Measurements from ENCODE around the gene CHCHD10. TPM values are rescaled to one million over a fixed set of nuclear protein-coding genes. Genes with fewer than 3 reads are reported as not detected.

The CHCHD10 gene
- total and polyA plus RNA-seq, 2 of the 8 experiments (the other 6 are each of a cell fraction or from before 2014, with no cell fraction given) = 58.3 to 94.5 TPM

DNA sequence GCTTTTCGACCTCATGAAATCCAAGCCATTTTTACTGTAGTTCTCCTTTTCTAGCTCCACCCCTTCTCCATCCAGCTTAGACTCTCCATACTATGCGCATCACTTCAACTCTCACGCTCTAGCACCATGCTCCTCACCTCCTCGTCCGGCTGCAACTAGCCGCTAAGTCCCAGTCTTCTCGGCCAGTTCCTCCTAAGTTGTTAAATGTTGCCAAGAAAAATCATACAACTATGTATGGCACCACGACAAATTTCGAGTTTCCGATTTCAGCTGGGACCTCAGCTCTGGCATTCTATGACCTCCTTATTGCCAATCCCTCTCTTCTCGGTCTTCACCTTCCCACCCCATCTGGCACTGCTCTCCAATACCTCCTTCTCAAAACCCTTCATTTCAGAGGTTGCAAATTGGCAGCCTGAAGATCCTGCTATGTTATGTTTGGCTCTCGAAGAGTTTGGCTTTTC lies 17.9 kb downstream of the CHCHD10 start (continued):
- TF ChIP-seq, protein P1, sequence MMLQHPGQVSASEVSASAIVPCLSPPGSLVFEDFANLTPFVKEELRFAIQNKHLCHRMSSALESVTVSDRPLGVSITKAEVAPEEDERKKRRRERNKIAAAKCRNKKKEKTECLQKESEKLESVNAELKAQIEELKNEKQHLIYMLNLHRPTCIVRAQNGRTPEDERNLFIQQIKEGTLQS (IDR thresholded peaks at IDR 0.05; ENCODE audit: insufficient read depth, low read depth, low read length) = no peak
- TF ChIP-seq CEBPB (IDR thresholded peaks at IDR 0.05; ENCODE audit: low read depth, low read length) (no peak), TAF1 (IDR thresholded peaks at IDR 0.05; ENCODE audit: low read depth, low read length) (no peak), GTF2F1 (IDR thresholded peaks at IDR 0.05; ENCODE audit: borderline replicate concordance, low read depth, low read length) (no peak)
- TF ChIP-seq, protein P2, sequence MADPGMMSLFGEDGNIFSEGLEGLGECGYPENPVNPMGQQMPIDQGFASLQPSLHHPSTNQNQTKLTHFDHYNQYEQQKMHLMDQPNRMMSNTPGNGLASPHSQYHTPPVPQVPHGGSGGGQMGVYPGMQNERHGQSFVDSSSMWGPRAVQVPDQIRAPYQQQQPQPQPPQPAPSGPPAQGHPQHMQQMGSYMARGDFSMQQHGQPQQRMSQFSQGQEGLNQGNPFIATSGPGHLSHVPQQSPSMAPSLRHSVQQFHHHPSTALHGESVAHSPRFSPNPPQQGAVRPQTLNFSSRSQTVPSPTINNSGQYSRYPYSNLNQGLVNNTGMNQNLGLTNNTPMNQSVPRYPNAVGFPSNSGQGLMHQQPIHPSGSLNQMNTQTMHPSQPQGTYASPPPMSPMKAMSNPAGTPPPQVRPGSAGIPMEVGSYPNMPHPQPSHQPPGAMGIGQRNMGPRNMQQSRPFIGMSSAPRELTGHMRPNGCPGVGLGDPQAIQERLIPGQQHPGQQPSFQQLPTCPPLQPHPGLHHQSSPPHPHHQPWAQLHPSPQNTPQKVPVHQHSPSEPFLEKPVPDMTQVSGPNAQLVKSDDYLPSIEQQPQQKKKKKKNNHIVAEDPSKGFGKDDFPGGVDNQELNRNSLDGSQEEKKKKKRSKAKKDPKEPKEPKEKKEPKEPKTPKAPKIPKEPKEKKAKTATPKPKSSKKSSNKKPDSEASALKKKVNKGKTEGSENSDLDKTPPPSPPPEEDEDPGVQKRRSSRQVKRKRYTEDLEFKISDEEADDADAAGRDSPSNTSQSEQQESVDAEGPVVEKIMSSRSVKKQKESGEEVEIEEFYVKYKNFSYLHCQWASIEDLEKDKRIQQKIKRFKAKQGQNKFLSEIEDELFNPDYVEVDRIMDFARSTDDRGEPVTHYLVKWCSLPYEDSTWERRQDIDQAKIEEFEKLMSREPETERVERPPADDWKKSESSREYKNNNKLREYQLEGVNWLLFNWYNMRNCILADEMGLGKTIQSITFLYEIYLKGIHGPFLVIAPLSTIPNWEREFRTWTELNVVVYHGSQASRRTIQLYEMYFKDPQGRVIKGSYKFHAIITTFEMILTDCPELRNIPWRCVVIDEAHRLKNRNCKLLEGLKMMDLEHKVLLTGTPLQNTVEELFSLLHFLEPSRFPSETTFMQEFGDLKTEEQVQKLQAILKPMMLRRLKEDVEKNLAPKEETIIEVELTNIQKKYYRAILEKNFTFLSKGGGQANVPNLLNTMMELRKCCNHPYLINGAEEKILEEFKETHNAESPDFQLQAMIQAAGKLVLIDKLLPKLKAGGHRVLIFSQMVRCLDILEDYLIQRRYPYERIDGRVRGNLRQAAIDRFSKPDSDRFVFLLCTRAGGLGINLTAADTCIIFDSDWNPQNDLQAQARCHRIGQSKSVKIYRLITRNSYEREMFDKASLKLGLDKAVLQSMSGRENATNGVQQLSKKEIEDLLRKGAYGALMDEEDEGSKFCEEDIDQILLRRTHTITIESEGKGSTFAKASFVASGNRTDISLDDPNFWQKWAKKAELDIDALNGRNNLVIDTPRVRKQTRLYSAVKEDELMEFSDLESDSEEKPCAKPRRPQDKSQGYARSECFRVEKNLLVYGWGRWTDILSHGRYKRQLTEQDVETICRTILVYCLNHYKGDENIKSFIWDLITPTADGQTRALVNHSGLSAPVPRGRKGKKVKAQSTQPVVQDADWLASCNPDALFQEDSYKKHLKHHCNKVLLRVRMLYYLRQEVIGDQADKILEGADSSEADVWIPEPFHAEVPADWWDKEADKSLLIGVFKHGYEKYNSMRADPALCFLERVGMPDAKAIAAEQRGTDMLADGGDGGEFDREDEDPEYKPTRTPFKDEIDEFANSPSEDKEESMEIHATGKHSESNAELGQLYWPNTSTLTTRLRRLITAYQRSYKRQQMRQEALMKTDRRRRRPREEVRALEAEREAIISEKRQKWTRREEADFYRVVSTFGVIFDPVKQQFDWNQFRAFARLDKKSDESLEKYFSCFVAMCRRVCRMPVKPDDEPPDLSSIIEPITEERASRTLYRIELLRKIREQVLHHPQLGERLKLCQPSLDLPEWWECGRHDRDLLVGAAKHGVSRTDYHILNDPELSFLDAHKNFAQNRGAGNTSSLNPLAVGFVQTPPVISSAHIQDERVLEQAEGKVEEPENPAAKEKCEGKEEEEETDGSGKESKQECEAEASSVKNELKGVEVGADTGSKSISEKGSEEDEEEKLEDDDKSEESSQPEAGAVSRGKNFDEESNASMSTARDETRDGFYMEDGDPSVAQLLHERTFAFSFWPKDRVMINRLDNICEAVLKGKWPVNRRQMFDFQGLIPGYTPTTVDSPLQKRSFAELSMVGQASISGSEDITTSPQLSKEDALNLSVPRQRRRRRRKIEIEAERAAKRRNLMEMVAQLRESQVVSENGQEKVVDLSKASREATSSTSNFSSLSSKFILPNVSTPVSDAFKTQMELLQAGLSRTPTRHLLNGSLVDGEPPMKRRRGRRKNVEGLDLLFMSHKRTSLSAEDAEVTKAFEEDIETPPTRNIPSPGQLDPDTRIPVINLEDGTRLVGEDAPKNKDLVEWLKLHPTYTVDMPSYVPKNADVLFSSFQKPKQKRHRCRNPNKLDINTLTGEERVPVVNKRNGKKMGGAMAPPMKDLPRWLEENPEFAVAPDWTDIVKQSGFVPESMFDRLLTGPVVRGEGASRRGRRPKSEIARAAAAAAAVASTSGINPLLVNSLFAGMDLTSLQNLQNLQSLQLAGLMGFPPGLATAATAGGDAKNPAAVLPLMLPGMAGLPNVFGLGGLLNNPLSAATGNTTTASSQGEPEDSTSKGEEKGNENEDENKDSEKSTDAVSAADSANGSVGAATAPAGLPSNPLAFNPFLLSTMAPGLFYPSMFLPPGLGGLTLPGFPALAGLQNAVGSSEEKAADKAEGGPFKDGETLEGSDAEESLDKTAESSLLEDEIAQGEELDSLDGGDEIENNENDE (IDR thresholded peaks at IDR 0.05; ENCODE audit: insufficient replicate concordance, low read length) = no peak
- TF ChIP-seq, protein P3, sequence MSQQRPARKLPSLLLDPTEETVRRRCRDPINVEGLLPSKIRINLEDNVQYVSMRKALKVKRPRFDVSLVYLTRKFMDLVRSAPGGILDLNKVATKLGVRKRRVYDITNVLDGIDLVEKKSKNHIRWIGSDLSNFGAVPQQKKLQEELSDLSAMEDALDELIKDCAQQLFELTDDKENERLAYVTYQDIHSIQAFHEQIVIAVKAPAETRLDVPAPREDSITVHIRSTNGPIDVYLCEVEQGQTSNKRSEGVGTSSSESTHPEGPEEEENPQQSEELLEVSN (IDR thresholded peaks at IDR 0.05) = no peak
